Endometrial microvascular endothelial cells (primary cell): ENCODE results near the gene UBE2G1. TPM values are rescaled to one million over a fixed set of nuclear protein-coding genes. Genes with fewer than 3 reads are reported as not detected.
"Not testable (repeated sequence)": the region's sequence is repeated elsewhere in the genome, so short reads cannot be mapped to it uniquely, and the experiment has no call there.

Experiments
- in situ Hi-C: cut with HindIII; loops from 2 replicates; pipeline ENCODE4 v1.10.0; 2017; ENCODE audit warnings: low sequenced_read_pairs, low pct_unique_long_range_greater_than_20kb; ENCODE audit errors: inconsistent ontology term
- total RNA-seq: library from RNA; depleted of rRNA; stranded (reverse); fragments of >200 nt; gene quantifications from one replicate; pipeline ENCODE4 v1.2.3, GENCODE V29; 2015; ENCODE audit errors: inconsistent ontology term

The UBE2G1 gene
- total RNA-seq, 1 donor from 2014 or later = 66.5 TPM

- in situ Hi-C loops = no loop called here
Observed at GRCh38 chr17:4378626-4379025, 12.2 kb upstream of the UBE2G1 start.

- in situ Hi-C loops = not testable (repeated sequence)
Observed at GRCh38 chr17:4377247-4377646, 10.8 kb upstream of the UBE2G1 start.

DNA sequence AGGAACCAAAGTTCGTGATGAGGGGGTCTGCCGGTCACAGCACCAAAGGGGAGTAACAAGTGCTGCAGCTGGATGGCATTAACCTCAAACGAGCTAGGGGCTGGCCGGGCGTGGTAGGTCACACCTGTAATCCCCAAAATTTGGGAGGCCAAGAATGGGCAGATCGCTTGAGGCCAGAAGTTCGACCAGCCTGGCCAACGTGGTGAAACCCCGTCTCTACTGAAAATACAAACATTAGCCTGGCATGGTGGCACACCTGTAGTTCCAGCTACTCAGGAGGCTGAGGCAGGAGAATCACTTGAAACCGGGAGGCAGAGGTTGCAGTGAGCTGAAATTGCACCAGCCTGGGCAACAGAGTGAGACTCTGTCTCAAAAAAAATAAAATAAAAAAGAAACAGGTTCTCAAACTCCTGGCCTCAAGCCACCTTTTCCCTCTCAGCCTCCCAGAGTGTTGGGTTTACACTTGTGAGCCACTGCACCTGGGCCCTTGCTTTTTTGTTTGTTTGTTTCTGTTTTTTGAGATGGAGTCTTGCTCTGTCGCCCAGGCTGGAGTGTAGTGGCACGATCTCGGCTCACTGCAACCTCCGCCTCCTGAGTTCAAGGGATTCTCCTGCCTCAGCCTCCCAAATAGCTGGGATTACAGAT lies 9.4 kb upstream of the UBE2G1 start:
- in situ Hi-C loops = not testable (repeated sequence)

DNA sequence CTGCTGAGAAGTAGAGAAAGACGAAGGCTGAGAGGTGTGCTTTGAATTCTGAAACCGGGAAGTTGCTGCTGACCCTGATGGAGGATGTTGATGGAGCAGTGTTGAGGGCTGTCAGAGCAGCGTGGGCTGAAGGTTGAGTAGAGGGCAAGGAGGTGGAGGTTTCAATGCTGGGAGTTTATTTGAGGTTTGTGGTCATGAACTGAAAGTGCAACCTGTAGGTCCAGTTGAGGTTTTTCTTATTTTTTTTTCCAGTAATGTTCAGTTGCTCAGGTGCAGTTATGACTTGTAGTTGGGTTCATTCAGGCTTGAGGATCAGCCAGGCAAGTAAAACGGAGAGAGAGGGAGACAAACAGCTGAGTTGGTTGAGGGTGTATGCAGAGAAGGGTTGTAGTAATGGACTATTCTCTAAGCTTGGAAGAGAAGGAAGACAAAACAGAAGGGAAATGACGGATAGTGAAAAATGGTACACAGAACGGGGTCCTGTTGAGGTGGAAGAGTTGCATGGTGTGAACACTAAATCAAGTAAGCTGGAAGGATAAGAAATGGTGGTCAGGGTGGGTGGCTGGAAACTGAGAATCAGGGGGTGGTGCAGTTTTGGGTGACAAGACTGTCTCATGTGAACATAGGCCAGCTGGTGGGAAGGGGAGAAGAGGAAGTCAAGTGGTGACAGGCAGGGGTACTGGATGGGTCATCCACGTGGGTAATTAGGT lies 8.7 kb upstream of the UBE2G1 start:
- in situ Hi-C loops = no loop called here

GRCh38 chr17:4369557-4370230 lies 3.2 kb upstream of the UBE2G1 start:
- in situ Hi-C loops = no loop called here

DNA sequence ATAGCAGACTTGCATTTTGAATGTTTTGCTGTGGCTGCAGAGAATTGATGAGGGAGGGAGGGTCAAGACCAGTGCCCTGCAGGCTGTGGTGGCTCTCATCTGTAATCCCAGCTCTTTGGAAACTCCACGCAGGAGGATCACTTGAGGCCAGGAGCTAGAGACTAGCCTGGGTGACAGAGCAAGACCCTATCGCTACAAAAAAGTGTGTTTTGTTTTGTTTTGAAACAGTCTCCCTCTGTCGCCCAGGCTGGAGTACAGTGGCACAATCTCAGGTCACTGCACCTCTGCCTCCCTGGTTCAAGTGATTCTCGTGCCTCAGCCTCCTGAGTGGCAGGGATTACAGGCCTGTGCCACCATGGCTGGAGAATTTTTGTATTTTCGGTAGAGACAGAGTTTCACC lies 1.9 kb upstream of the UBE2G1 start:
- in situ Hi-C loops = no loop called here

GRCh38 chr17:4367177-4367576 lies 702 bp upstream of the UBE2G1 start:
- in situ Hi-C loops = not testable (repeated sequence)

- in situ Hi-C loops = no loop called here
Observed at GRCh38 chr17:4365628-4366326, 698 bp downstream of the UBE2G1 start.

DNA sequence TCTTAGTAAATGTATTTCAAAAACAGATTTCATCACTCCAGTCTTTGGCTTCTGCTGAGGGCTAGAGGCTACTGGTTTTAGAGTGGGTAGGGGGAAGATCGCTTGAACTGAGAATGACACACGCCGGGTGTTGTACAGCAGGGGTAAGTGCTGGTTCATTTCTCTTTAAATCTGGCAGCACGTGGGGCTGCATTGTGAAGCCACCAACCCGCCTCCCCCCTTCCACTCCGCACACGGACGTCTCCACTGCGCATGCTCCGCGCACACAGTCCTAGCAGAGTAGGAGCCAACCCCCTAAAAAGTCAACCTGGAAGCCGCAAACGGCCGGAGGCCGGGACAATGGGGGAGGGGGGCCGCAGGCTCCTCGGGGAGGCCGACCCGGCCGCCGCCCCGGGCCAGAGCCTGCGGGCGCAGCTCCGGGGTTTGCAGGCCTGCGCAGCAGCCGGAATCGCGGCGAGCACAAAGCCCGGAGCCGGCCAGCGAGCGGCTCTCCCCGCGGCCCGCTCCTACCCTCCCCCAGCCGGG lies 1.3 kb downstream of the UBE2G1 start:
- in situ Hi-C loops = no loop called here

GRCh38 chr17:4364622-4365041 lies 1.8 kb downstream of the UBE2G1 start:
- in situ Hi-C loops = no loop called here

DNA sequence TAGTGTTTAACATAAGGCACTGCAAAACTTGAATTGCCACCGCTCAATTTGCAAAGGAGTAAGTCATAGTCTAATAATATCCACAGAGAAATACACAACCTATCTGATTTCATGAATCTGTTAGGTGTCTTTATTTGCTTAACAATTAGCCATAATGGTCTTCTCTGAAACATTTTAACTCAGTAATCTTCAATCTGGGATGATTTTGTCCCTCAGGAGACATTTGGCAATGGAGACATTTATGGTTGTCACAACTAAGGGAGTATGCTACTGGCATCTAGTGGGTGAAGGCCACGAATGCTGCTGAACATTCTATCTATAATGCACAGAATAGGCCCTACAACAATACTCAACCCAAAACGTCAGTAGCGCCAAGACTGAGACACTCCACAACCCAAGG lies 4.3 kb downstream of the UBE2G1 start:
- in situ Hi-C loops = no loop called here

DNA sequence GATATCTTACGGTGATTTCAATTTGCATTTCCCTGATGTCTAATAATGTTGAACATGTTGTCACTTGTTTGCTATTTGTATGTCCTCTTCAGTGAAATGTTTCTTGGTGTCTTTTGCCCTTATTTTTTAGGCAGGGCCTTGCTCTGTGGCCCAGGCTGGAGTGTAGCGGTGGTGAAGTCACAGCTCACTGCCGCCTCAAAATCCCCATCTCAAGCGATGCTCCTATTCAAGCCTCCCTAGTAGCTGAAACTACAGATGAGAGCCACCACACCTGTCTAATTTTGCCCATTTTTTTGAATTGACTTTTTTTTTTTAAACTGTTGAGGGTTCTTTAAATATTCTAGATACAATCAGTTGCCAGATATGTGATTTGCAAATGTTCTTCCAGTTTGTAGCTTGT lies 8.3 kb downstream of the UBE2G1 start:
- in situ Hi-C loops = no loop called here

- in situ Hi-C loops = no loop called here
Observed at GRCh38 chr17:4357671-4358070, 8.8 kb downstream of the UBE2G1 start.

DNA sequence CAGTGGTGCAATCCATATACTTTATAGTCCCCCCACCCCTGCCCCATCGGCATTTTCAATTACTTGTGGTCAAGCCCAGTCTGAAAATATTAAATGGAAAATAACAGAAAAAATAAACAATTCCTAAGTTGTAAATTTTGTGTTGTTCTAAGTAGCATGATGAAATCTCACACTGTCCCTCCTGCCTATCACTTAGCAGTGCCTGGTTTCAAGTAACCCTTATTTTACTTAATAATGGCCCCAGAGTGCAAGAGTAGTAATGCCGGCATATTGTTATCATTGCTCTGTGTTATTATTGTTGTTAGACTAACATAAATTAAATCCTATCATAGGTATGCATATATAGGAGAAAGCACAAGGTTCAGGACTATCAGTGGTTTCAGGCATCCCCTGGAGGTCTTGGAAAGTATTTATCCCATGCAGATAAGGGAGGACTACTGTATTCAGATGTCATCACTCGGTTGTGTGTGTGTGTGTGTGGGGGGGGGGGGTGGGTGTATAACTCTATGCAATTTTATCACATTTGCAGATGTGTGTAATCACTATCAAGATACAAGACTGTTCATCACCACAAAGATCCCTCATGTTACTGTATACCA lies 9.3 kb downstream of the UBE2G1 start:
- in situ Hi-C loops = no loop called here

DNA sequence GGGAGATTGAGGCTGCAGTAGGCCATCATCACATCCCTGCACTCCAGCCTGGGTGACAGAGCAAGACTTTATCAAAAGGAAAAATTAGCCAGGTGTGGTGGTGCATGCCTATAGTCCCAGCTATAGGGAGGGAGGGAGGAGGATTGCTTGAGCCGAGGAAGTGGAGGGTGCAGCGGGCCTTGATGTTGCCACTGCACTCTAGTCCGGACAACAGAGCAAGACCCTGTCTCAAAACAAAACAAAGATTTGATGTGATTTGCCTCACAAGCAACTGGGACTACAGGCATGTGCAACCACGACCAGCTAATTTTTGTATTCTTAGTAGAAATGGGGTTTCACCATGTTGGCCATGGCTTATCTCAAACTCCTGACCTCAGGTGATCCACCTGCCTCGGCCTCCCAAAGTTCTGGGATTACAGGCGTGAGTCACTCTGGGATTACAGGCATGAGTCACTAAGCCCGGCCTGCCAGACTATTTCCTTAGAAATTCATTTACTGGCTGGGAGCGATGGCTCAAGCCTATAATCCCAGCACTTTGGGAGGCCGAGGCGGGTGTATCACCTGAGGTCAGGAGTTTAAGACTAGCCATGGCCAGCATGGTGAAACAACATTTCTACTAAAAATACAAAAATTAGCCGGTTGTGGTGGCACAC lies 11.5 kb downstream of the UBE2G1 start:
- in situ Hi-C loops = no loop called here

DNA sequence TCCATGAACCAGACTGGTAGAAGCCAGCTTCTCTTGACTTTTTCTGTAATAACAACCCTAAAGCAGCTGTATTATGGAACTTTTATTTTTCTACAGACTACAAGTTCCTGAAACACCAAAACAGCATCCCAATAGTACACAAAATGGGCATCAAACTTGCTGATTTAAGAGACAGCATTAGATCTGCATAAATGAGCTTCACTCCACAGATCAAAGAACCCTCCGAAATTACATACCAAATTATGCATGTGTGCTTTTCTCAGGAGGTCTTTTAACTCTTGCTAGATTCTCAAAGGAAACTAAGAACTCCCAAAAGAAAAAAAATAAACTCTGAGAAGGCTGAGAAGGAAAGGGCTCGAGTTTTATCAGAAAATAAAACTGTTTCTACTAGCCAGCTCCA lies 12.3 kb downstream of the UBE2G1 start:
- in situ Hi-C loops = no loop called here

DNA sequence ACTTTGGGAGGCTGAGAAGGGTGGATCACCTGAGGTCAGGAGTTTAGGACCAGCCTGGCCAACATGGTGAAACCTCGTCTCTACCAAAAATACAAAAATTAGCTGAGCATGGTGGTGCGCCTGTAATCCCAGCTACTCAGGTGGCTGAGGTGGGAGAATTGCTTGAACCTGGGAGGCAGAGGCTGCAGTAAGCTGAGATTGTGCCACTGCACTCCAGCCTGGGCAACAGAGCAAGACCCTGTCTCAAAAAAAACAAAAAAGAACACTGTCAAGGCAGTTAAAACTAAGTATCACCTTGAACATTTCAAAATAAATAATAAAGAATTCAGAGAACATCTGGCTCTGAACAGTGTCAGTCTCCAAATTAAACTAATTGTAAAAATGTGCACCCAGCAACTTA lies 16.3 kb downstream of the UBE2G1 start:
- in situ Hi-C loops = not testable (repeated sequence)

GRCh38 chr17:4345581-4346252 lies 20.8 kb downstream of the UBE2G1 start:
- in situ Hi-C loops = no loop called here
